Keratinocyte (primary cell): Measurements from ENCODE around the gene USP48.

Source experiments
- EZH2 ChIP-seq: IDR thresholded peaks from one replicate; pipeline ENCODE4 v1.6.1; 2012; ENCODE audit warnings: inconsistent platforms, mild to moderate bottlenecking, low read length, moderate library complexity
- TF ChIP-seq, protein P1 (sequence below), 3 experiments: IDR thresholded peaks in 1 of 3; conservative IDR thresholded peaks in 1 of 3; optimal IDR thresholded peaks in 1 of 3; 2 replicates in 2 of 3; 3 replicates in 1 of 3; pipeline versions ENCODE3 to v1.5.1; 2011; ENCODE audit warnings: low read length in 3 of 3, mild to moderate bottlenecking in 3 of 3, moderate library complexity in 2 of 3, control low read depth in 1 of 3, inconsistent platforms in 1 of 3; ENCODE audit not compliant: insufficient read depth in 2 of 3; ENCODE audit errors: extremely low read depth in 1 of 3

DNA sequence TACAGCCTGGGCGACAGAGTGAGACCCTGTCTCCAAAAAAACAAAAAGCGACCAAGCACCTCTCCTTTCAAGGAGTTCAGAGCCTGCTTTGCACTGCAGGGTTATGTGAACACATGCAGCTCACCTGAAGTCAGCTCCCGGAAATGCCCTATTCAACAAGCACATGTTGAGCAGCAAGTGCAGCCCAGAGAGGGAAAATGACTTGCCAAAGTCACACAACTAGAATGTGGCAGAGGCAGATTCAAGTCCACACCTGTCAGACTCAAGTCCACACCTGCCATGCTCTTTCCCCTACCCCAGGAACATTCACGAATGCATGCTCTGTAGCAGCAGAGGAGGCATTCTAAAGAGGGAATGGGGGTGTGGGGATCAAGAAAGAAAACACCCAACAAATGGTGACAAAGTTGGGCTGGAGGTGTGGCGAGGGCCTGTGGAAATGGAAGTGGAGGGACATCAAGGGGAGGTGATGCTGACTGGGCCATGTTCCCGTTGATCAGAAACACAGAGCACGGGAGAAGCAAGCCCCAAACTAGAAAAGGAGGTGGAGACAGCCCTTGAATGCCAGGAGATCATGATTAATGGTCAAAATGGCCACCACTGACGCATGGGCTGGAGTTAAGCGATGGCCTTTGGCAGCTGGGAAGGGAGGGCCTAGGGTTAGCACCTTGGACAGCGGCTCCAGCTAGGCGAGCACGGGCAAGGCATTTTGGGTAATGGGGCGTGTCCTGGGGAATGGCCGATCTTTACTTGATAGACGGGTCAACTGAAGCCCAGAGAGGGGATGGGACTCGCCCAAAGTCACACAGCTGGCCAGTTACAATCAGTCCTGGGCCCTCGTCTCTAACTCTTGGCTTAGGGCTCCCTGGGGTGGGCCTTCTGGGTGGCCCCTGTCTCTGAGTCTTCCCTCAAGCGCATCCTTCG lies 135.3 kb downstream of the USP48 start:
- TF ChIP-seq EZH2, result no peak
- TF ChIP-seq, protein P1, sequence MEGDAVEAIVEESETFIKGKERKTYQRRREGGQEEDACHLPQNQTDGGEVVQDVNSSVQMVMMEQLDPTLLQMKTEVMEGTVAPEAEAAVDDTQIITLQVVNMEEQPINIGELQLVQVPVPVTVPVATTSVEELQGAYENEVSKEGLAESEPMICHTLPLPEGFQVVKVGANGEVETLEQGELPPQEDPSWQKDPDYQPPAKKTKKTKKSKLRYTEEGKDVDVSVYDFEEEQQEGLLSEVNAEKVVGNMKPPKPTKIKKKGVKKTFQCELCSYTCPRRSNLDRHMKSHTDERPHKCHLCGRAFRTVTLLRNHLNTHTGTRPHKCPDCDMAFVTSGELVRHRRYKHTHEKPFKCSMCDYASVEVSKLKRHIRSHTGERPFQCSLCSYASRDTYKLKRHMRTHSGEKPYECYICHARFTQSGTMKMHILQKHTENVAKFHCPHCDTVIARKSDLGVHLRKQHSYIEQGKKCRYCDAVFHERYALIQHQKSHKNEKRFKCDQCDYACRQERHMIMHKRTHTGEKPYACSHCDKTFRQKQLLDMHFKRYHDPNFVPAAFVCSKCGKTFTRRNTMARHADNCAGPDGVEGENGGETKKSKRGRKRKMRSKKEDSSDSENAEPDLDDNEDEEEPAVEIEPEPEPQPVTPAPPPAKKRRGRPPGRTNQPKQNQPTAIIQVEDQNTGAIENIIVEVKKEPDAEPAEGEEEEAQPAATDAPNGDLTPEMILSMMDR (optimal IDR thresholded peaks at IDR 0.05 in 1 of 3, IDR thresholded peaks at IDR 0.05 in 1 of 3, conservative IDR thresholded peaks at IDR 0.05 in 1 of 3; ENCODE audit: extremely low read depth in 1 of 3, insufficient read depth in 2 of 3, low read length in 3 of 3), result no peak
